HG03139 (cell line): ENCODE results near the gene ATG7.
"Not testable (repeated sequence)": the region's sequence is repeated elsewhere in the genome, so short reads cannot be mapped to it uniquely, and the experiment has no call there.

Experiments used
- ATAC-seq: cut with Tn5 transposase; IDR thresholded peaks from one replicate; pipeline ENCODE4 v1.9.1; 2021; ENCODE audit not compliant: unreplicated experiment

Gene ATG7

DNA sequence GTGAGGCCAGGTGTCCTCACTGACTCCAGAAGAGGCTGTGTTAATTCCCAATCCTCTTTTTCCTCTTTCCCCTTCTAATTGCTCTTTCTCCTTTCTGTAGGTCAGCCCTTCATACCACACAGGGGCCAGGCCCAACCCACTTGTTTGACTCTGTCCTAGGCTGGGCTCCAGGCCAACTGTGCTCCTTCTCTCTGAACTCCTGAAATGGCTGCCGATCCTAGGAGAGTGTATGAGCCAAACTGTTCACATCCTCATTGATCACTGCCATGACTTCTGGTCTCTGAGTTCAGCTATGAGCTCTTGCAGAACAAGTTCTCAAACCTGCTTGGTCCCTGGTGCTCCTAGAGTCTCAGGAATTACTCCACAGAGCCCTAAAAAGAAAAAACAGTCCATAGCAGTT is 226.4 kb downstream of the ATG7 start:
- no peak for ATAC-seq

DNA sequence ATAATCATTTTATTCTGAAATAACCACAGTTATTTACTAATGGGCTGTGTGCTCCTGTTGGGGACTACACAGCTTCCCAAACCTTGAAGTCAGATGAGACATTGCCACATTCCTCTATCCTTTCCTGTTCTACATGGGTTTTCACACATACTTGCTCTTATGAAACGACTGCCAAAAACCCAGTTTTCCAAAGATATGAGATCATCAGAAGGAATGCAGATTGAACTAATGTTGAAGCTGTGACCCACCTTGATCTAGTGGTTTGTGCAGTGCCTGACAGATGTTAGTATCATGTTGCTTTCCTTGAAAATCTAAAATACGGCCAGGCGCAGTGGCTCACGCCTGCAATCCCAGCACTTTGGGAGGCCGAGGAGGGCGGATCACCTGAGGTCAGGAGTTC is 226.9 kb downstream of the ATG7 start:
- ATAC-seq, result no peak

- not testable (repeated sequence) for ATAC-seq
Measured at GRCh38 chr3:11502413-11502812, 230.2 kb downstream of the ATG7 start.

DNA sequence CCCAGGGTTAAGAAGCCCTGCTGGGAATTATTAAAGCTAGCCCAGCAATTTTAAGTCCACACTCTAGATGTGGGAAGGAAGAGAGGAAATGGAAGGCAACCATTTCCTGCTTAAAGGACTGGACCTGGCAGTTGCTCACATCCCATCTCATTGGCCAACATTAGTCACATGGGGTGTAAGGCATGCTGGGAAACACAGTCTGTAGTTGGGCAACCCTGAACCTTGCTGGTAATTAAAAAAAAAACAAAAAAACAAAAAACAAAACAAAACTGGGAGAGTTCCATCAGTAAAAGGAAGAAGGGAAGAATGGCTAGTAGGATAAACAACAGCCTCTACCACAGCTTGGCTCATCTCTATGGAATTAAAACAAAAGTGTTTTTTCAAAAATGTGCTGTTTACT is 235.5 kb downstream of the ATG7 start:
- no peak for ATAC-seq

- no peak for ATAC-seq
Measured at GRCh38 chr3:11508346-11509172, 236.4 kb downstream of the ATG7 start.

DNA sequence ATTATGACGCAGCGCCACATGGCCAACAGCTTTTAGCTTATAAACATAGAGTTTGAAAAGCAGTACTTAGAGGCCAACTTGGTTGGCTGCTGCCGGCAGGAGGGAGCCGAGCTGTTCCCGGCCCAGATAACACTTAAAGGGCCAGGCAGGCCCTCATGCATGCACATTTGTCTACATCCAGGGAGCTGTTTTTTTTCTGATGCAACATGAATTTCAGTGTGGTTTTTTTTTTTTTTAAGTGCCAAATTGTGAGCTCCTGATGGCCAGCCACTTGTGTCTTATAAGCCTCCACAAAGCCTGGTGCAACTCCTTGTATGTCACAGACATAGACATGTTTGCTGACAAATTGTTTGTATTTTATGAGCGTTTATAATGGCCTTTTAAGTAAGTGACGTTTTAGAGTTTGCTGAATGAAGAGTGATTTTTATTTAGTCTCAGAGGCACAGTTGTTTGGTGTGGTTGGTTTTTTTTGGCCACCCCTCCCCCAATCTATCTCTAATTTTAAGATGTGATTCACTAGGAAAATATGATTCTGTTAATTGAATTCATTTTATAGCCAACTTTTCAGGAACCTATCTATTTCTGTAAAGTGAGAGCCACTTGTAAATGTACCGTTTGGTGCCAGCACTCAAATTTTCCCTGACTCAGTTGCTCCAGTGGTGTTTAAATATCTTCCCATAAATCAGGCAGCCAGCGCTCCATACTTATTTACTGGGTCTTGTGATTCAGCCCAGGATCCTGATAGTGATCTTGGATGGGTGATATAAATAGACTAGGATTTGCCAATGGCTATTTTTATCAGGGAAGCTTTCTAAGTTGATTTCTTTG is 237.2 kb downstream of the ATG7 start:
- ATAC-seq, result no peak

- no peak for ATAC-seq
Measured at GRCh38 chr3:11510001-11510340, 237.8 kb downstream of the ATG7 start.

DNA sequence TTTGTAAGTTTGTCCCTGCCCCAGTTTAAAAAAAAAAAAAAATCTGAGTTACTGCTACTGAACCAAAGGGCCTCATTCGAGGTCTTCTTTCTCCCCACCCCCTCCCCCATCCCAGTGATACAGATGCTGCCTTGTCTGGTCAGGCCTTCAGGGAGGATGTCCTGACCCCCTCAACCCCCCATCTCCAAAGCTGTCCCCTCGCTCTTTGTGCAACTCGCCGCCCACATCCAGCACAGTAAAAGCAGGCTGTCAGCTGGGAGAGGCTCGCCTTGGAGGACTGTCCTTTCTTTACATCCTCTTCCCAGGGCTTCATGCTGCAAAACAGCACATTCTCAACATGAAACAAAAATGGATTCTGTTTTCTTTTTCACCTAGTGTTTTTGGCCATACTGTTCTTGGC is 238.2 kb downstream of the ATG7 start:
- no peak for ATAC-seq

GRCh38 chr3:11511606-11512005 is 239.4 kb downstream of the ATG7 start:
- not testable (repeated sequence) for ATAC-seq

GRCh38 chr3:11513125-11513816 is 241.1 kb downstream of the ATG7 start:
- ATAC-seq, result not testable (repeated sequence)

- no peak for ATAC-seq
Measured at GRCh38 chr3:11513817-11514135, 241.6 kb downstream of the ATG7 start.

GRCh38 chr3:11514191-11514821 is 242.1 kb downstream of the ATG7 start:
- ATAC-seq, result no peak

- ATAC-seq, result no peak
Measured at GRCh38 chr3:11517601-11518000, 245.4 kb downstream of the ATG7 start.

DNA sequence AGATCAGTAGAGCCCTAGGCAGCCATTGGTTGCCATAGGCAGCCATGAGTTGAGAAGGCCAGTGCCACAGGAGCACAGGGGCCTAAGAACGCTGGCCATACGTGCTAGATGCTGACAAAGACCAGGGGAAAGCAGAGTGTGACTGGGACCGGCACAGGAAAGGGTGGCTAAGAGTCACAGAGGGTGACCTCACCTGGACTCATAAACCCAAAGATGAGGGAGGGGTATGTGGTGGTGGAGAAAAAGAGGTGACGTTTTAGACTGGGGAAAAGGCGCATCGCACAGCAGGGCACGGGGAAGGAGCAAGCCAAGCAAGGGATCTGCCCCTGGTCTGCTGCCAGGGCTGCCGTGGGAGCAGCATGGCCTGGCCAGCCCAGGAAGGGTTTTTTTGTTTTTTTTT is 249.0 kb downstream of the ATG7 start:
- ATAC-seq, result no peak

GRCh38 chr3:11522398-11522715 is 250.2 kb downstream of the ATG7 start:
- ATAC-seq, result no peak

DNA sequence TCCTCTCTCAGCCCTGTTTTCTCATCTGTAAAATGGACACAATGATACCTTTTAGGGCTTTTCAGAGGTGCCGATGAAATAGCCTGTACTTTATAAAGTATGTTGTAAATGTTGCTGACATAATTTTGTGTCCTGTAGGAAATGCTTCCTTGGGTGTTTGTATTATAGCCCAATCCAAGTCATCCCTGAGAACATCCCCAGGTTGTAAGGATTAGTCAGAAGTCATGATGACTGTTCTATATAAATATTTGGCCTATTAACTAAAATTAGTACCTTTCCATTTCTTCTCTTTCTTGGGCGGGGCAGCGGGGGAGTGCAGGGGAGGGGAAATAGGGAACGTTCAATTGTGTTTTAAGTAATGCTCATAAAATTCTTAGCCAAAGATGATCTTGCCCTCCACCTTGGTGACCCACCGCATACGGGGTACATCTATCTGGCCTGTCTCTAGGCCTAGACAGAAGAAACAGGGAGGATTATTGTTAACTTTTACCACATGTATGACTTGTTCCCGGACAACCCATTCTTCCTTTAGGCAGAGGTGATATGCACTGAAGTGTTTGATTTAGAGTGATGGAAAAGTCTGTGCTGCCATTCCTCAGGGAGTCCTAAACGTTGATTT is 250.9 kb downstream of the ATG7 start:
- no peak for ATAC-seq

- no peak for ATAC-seq
Measured at GRCh38 chr3:11523572-11524101, 251.4 kb downstream of the ATG7 start.

- ATAC-seq, result not testable (repeated sequence)
Measured at GRCh38 chr3:11526121-11526520, 253.9 kb downstream of the ATG7 start.

DNA sequence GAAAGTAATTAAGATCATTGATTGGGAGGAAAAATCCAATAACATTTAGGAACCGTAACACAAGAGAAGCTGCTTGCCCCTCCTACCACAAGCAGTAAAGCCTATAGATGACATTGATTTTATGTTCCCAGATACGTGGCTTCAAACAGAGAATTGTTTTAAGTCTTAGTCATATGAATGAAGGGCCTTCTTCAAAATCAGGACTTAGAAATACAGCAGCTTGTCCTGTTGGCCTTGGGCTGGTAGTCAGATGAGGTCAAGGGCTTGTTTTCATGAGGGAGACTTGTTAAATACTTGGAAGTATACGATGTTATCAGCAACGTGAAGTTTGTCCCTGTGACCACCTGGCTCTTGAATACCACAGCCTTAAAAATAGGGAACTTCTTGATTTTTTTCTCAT is 257.1 kb downstream of the ATG7 start:
- no peak for ATAC-seq

DNA sequence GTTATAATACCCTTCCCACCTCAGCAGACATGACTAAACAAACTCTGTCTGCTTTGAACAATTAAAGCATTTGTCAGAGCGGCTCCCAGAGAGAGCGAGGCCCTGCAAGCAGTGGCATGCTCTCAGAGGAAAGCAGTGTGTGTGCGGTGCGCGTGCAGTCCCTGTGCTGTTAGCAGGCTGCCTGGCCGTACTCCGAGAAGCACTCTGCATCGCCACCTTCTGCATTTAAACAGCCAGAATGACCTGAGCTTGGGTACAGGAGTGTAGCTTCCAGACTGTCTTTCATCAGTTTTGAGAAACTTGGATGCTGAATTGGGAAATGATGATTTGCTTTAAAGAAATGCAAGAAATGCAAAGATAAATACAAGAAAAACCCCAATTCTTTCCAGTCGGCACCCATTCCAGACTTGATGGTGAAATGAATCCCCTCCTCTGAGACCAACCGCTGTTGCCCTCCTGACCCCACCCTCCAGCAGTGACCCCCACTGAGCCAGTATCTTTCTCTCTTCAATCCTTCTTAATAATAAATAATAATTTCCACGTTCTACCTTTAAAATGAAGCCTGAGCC is 258.0 kb downstream of the ATG7 start:
- no peak for ATAC-seq
